HG02885 (cell line): ENCODE data around the gene ACTR3.

Source experiments
- ATAC-seq: cut with Tn5 transposase; IDR thresholded peaks from one replicate; pipeline ENCODE4 v1.9.1; 2021; ENCODE audit warnings: mild to moderate bottlenecking; ENCODE audit not compliant: unreplicated experiment, poor library complexity

Gene ACTR3

DNA sequence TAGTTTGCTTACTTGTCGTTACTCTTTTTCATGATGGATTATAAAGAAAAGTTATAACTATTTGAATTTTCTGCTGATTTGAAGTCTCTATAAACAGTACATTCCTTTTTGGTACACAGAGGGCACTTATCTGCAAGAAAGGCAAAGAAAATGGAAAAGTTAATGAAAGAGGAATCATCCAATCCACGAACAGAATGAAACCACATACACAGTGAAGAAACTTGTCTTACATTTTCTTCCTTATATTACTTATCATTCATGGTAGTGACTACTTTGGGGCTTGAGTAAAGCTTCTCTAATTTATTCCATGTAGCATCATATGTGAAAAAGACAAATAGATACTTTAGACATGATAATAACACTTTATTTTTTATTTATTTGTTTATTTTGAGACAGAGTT lies 14.8 kb upstream of the ACTR3 start:
- ATAC-seq = no peak

DNA sequence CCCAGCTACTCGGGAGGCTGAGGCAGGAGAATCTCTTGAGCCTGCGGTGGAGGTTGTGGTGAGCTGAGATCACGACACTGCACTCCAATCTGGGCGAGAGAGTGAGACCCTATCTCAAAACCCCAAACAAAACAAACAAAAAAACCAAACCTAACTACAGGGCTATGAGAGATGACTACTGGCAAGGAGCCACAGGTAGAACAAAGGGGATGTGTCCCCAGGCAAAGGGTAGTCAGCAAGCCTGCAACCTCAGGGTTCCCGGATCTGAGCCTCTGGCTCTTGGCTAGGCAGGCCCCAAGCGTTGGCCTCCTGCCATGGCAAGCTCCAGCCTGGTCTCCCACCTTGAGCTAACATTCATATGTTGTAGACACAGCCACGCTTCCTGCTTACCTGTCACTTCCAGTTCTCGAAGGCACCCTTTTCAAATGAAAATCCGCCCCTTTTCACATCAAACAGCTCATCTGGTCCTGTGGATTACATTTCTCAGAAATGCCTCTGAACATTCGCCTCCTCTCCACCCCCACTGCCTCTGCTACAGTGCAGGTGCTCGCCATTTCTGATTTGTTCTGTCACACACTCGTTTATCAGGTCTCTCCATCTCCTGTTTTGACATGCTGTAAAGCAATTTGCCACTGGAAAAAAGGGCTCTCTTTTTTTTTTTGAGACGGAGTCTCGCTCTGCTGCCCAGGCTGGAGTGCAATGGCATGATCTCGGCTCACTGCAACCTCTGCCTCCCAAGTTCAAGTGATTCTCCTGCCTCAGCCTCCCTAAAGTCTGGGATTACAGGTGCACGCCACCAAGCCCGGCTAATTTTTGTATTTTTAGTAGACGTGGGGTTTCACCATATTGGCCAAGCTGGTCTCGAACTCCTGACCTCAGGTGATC lies 13.1 kb upstream of the ACTR3 start:
- no peak for ATAC-seq

DNA sequence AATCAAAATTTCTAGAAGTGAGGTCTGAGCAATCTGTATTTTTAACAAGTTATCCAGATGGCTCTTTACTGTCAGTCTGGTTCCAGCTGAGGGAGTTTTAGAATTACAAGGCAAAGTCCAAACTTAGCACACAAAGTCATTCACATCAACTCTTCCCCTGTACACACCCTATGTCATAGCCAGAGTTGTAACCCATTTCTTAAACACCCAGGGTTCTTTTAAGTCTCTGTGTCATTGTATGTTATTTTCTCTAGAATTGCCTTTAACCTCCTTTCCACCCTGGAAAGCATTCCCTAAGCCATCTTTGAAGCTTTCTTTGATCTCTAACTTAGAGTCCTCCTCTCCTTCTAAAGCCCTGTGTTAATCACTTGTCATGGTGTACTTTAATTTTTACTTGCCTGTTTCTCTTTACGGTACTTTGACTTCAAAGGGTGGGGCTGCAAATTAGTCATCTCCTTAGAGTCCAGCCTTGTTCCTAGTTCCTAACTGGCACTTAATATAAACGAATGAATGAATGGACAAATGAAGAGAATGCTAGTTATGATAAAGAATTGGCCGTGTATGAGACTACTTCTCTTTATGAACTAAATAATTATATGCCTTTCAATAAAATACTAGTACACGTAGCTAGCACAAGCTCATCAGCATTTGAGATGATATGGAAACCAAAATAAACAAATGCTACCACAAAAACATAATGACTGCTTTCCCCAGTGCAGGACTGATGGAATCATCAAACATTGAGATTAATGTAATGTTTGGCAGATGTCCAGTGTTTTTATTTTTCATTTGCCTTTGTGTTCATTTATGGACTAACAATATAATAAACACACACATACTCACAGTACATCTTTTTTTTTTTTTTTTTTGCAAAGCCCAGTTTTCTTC lies 11.9 kb upstream of the ACTR3 start:
- ATAC-seq = peak; percentile 41

DNA sequence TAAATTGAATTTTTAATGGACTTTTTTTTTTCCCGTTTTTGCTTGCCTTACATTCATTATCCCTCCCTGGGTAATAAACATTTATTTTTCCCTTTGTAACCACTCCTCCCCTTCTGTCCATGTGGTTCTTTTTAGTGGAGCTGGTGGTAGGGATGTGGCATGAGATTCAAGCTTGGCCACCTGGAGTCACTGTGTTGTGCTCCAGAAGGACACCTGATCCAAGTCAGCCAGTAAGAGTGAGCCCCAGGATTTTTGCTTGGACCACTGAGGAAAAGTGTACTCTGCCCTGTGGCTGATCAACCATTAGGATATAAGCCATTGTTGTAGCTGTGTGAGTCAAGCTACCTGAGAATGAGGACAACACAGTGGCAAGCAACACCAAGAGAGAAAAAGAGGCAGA lies 11.1 kb upstream of the ACTR3 start:
- no peak for ATAC-seq

DNA sequence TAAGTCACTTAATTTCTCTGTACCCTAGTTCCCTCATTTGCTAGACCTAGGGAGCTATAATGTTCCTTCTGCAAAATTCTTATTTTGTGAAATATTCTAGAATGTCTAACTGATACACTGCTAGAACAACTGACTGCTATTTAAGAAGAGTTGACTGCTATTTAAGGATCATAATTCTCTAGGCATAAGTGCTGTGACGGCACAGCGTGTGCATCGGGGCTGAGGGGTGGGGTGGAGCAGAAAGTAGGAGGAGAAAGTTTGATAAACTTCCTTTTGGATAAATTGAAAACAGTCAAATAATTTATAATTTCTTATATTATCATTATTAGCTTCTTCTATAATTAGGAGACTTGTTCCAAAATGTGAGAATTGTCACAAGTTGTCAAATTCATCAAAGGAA lies 10.4 kb upstream of the ACTR3 start:
- no peak for ATAC-seq

DNA sequence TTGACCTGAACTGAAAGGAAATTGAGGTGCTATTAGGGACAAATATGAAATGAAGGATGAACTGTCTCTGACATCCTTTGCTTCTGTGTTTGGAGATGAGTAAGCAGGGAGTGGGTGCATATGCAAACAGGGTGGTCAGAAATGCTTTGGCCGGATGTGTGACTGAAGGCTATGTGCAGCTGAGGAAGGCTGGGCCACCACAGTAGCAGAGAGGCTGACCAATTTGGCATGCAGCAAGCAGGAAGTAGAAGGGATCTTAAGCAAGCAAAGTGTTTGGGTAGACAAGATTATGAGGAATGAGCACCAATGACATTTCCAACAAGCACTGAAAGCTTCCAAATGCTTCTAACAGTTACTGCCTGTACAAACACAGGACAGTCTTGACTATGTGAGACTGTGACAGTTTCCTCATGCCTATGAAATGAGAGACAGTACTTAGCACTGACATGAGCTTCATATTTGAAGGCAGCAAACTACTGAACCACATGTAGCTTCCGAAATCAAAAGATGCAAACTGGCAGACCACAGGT lies 3.3 kb upstream of the ACTR3 start:
- ATAC-seq = peak; percentile 73

DNA sequence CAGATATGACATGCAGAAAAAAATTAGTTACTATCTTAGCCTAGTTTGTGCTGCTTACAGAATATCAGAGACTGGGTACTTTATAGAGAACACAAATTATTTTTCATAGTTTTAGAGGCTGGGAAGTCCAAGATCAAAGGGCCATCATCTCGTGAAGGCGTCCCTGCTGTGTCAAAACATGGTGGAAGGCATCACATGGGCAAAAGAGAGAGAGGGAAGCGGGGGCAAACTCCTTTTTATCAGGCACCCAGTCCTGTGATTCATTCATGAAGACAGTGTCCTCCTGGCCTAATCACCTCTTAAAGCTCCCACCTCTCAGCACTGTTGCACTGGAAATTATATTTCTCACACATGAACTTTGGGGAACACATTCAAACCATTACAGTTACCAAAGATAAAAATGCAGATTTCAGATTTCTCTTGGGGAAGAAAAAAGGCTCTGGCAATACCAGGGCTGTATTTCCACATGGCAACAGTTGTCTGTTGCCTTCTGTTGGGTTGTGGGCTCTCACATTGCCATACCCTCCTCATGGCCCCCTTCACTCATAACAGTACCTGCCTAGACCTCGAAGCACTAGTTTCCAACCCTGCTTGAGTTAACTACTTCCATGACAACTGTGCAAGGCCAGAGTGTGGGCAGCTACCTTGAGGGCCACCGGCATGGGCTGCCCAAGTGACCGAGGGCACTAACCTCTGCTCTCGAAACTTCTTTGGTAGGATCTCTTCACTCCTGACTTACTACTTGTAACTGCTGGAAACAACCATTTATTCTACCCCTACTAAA lies 2.7 kb upstream of the ACTR3 start:
- no peak for ATAC-seq

DNA sequence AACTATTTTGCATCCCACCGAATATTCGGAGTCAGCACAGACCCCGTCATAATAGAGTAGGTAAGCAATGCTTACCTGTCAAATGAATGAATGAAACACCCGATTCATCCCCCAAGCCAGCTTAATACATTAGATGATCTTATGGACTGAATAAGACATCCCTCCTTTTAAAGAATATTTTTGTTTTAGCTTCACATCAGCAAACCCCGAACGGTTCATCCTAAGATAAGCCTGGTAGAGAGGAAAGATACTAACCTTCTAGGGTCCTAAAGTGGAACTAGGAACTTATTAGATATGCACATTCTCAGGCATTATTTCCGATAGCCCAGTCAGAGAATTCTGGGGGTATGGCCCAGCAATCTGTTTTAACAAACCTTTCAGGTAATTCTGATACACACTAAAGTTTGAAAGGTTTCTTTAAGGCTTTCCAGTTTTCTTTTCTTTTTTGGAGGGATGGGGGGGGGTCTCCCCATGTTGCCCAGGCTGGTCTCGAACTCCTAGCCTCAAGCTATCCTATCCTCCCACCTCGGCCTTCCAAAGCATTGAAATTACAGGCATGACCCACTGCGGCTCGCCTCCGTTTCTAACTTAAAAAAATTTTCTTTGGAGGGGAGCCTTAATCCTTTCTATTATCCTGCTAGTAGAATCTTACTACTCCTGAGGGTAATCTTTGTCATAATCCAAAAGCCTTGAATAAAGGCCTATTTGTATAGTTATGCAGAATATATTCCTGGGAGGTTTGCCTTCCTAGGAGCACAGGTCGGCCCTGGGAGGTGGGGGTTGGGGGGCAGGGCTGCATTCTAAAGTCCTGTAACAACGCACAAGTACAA lies 1.0 kb upstream of the ACTR3 start:
- no peak for ATAC-seq

DNA sequence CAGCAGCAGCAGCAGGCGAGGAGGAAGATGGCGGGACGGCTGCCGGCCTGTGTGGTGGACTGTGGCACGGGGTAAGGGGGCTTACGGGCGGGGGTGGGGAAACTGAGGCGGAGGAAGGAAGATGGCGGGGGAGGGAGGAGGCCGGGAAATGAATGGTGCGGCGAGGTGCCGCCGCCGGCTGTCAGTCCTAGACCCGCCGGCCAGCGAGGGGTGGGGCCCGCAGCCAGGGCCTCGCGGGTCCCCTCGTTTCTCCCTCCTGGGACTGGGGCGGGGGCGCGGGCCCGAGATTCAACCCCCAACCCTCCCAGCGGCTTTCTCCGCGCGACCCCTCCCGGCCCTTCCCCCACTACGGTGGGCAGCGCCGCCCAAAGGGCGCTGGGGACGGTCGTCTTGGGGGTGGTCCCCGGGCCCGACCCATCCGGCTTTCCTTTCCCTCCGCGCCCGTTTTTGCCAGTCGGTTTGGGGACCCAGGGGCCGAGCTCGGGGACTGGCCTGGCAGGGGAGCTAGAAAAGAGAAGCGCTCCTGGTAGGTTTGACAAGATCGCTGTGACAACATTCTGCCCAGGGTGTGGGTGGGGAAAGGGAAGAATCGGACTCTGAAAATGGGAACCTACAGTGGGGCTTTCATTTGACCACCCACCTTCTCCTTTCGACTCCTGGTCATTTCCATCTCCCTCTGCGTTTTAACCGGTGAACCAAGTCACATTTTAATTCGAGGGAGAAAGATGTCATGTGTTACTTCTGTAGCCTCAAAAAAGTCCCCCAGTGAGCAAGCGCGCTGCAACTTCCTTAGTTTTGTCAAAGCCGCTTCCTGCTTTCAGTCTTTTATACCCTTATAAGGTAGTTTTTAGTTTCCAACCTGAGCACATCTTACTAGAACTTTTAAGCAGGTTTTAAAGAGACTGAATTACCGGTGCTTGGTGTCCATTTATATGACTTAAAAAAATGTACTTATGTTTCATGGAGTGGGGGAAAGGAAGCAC lies 655 bp downstream of the ACTR3 start:
- peak; percentile 30 for ATAC-seq

DNA sequence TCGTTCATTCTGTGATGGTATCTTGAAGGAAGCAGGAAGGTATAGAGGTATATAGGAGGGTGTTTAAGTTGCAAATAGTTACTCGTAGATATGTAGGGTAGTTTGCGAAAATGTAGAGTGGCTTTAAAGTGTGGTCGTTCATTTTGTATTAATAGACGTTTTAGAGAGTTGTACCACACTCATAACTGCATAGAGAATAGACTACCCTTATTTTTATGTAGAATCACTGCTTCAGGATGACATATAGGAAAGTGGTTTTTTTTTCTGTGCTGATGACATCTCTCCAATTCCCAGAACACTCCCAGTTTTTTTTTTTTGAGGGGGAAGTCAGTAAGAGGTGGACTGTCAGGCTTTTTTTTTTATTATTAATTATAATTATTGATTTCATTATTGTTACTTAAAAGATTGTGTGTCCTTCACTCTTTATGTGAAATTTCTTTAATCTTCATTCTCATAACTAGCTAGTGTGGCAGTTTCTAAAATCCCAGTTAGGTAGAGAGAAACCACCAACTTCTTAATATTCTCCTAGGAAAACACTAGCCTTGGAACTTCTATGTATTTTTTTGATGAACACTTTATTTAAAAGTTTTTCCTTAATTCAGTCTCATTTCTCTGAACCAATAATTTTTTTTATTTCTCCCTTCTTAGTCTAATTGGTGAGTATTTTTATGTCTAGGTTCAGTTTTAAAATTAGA lies 1.5 kb downstream of the ACTR3 start:
- ATAC-seq = no peak

DNA sequence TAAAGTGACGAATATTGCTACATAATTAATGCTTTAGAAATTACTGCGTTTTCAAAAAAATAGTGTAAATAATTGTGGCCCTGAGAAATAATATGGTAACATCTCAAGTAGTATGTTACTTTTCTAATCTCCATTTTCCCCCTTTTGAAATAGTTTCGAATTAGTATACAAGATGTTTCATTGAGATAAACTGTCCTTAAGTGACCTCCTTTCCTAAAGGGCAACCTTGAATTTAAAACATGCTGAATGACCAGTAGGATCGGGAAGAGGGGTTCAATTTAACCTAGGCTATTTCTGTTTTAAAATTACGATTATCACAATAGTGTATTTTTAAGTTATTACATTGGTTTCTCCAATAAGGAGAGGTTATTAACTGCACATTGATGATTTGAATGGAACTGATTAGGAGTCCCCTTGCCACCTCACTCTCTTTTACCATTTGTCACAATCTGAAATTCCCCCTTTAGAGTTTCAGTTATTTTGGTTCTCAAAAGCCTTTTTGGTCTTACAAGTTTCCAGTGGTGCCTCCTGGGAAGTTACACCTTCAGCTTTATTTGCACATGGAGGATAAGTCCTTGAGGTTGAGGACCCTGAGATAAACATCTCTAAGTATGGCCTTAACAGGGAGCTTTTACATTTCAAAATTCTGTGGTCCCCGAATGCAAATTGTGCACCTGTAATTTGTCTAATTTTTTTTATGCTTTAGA lies 2.3 kb downstream of the ACTR3 start:
- no peak for ATAC-seq

DNA sequence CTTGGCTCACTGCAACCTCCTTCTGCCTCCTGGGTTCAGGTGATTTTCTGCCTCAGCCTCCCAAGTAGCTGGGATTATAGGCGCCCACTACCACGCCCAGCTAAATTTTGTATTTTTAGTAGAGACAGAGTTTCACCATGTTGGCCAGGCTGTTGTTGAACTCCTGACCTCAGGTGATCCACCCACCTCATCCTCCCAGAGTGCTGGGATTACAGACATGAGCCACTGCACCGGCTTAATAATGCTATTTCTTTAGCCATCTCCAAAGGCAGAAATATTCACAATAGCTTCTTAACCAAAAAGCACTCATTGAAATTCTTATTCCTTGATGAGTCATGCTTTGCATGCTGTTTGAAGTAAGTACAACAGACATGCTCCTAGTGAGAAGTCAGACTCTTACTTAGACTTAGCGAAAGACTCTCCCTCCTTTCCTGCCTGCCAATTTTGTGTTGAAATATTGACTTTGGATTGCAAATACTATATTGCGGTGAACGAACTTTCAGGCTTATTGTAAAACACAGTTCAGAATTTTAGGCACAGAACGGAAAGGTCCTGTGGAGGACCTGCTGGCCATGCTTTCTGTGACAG lies 4.4 kb downstream of the ACTR3 start:
- ATAC-seq = no peak

DNA sequence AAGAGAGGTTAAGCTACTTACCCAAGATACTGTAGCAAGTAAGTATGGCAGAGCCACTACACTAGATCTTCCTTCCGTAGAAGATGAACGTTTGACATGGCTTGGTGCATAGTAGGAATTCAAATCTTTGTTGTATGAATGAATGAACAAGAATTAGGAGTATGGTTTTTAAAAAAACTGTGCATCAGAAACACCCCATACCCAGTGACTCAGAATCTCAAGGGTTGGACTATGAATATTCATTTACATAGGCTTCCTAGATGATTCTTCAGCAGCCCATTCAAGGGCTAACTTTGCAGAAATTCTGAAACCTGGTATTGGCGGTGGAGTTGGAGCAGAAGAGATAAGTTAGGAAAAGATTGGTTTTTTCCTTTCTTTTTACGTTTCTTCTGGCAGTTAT lies 5.4 kb downstream of the ACTR3 start:
- no peak for ATAC-seq

DNA sequence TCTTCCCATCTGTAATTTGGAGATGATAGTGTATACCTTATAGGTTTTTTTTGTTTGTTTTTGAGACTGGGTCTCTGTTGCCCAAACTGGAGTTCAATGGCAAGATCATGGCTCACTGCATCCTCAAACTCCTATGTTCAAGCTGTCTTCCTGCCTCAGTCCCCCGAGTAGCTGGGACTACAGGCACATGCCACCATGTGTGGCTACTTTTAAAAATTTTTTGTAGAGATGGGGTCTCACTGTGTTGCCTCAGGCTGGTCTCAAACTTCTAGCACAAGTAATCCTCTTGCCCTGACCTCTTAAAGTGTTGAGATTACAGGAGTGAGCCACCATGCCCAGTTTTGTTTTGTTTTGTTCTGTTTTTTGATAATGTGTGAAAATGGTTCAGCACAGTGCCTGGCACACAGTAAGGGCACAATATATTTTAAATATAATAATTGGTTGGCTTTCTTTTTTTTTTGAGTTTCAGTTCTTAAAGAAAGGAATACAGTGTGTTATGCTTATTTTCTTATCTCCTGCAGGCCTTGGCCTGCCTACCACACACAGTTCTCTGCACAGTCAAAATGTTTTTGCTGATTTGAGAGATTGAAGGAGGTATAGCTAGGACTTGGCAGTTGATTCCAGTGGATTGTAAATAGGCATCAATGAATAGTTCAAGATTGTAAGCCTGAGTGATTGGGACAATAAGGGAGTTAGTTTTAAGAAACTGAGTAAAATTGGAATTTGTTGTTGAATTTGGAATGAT lies 6.1 kb downstream of the ACTR3 start:
- no peak for ATAC-seq

DNA sequence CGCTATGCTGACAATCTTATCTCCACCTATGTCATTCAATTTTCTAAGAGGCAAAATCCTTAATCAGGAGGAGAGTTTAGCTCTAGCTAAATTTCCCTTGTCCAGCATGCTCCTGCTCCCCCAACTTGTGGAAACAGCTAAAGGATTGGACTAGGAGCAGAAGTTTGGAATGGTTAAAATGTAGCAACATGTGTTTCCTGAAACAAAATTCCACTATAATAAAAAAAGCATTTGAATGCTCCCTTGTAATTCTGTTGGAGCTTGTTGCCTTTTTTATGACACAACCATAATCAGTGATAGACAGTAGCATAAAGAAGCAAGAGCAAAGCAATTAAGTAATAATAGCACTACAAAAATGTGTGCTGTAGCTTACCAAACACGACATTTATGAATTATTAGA lies 6.9 kb downstream of the ACTR3 start:
- ATAC-seq = no peak

DNA sequence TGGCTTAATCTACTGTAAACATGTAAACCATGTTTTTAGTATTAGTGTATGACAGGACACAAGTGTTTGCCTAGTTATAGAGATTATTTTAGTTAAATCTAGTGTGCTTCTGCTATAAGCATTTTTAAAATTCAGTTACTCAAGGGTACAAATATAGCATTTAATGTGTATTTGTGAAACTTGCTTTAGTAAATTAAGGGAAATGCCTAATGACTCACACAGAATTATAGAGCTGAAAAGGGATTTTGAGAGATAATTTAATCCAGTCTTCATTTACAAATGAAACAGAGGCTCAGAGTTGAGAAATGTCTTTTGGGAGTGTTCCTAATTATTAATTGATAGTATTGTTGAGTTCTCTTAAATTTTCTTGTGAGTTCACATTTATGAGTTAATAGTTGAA lies 8.2 kb downstream of the ACTR3 start:
- ATAC-seq = no peak
